Stimulated activated CD8-positive, alpha-beta memory T cell treated with anti-CD3 and anti-CD28 coated beads, Interleukin-7, amount 100 ng/mL, for 1 hour (primary cell): ENCODE measurements around the gene MIPEP.
"Not testable (repeated sequence)": the region's sequence is repeated elsewhere in the genome, so short reads cannot be mapped to it uniquely, and the experiment has no call there.

Source experiments
- DNase-seq, 2 donors: peaks; one replicate each; pipeline ENCODE4 v3.0.0-alpha.2; 2020; ENCODE audit warnings: low read depth in 2 of 2

Gene MIPEP

DNA sequence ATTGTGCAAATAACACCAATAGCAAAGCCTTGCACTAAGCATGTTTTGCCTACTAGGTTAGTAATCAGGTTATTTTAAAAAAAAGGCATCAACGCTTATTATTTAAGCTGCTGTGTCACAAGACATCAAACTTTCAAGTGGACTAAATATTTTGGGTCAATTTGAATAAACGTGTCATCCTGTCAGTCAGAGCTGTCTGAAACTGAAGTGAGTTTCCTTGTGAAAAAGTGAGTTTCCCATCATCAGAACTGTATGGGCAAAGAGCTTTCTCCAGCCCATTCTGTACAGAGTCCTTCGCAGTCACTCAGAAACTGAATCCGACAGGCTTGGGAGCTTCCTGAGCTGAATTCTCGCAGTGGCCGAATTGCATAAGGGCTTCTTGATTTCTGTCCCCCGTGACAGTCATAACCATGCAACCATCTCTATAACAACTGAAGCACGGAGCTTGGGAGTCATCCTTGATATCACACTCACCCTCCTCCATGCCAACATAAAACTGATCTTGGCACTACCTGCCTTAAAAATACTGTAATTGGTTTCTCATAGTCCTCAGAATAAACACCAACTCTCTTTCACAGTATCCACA, 139.8 kb downstream of the MIPEP start:
- no peak for DNase-seq

- DNase-seq, result no peak
Observed at GRCh38 chr13:23748109-23748990, 140.8 kb downstream of the MIPEP start.

DNA sequence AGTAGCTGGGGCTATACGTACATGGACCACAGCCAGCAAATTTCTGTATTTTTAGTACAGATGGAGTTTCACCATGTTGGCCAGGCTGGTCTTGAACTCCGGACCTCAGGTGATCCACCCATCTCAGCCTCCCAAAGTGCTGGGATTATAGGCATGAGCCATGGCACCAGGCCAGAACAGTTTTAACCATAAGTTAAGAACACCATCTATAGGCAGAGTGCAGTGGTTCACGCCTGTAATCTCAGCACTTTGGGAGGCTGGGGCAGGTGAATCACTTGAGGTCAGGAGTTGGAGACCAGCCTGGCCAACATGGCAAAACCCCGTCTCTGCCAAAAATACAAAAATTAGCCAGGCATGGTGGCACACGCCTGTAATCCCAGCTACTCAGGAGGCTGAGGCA, 143.1 kb downstream of the MIPEP start:
- DNase-seq, result not testable (repeated sequence)

DNA sequence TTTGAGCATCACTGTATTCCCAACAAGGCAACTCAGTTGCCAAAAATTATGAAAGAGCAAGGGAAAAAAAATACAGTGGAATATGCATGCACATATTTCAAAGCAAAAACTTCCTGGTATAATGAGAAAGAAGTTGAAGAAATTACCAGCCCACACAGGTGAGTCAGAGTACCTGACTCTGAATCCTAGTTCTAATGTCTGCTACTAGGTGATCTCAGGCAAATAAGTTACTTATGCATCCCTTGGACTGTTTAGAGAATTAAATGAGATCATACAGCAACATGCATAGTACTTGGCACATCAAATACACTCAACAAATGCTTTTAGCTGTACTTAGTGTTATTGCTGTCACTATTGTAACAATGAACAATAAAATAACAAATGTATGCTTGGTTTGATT, 144.9 kb downstream of the MIPEP start:
- no peak for DNase-seq

- no peak for DNase-seq
Observed at GRCh38 chr13:23743278-23744076, 145.7 kb downstream of the MIPEP start.

DNA sequence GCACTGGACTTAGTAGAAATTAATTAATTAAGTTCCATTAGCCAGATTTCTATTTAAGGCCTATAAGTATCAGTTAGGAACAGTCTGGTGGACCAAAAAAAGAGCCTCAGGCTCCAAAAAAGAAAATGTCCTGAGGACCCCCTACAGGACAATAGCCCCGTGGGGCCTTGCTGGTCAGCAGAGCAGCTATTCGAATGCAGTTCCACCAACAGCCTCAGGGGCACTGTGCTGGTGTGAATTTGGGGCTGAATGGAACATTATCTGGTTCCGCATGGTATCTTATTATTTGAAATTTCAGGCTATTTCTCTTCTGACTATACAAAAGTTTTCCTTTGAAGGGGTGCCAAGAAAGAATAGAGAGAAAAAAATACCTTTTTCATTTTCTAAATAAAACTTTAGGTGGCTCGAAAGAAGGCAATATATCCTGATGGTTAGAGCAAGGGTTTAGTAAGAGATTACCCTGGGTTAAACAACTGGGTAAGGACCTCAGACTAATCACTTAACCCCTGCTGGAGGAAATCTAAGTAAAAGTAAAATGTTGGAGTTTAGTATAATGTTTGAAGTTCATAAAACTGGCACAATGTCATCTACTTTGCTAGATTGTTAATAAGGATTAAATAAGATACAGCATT, 147.2 kb downstream of the MIPEP start:
- DNase-seq, result no peak

GRCh38 chr13:23740002-23740401, 149.2 kb downstream of the MIPEP start:
- no peak for DNase-seq

DNA sequence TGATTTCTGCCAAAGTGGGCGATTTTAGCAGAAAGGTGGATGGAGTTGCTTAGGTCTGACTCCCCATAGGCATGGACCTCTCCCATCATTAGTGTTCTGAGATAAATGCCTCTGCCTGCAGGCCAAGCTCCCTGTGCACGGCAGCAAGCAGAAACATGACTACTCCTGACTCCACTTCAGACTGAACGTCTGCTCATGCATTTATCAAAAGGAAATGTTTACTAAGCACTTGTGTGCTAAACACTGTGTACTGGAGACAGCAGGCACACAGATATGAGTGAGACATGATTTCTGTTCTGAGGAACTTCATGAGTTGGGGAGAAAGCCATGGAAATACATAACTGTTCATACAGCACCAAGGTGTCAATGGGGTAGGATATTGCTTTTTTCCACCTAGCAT, 149.6 kb downstream of the MIPEP start:
- no peak for DNase-seq

DNA sequence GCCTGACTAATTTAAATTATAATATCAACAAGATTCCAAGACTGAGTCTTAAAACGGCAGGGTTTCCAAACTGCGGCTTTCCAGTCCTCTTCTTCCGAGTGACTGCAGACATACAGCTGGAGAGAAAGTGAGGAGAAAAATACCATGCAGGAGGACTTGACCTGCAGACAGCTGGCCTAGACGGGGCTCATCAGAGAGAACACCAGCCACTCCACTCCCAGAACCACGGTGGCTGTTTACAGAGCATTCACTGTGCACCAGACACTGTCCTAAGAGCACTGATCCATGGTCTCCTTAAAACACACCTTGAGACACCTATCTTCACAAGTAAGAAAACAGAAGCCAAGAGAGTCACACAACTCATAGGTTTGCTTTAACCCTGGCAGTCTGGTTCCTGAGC, 152.7 kb downstream of the MIPEP start:
- DNase-seq, result no peak

DNA sequence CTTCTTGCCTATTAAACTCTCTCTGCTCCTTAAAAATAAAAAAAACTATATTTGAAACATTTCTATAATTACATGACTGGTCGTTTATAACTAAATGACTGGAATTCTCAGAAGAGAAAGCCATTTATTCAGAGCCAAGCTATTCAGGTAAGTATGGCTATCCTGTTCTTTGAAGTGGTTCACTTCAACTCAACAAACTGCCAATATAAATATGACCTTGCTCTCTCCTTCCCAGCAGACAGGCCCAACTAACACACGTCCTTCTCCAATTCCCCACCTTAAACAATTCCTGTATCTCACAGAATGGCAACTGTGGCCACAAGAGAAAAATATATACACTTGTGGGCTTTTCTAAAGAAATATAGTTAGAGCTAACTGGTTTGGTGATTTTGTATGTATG, 153.9 kb downstream of the MIPEP start:
- DNase-seq, result no peak

DNA sequence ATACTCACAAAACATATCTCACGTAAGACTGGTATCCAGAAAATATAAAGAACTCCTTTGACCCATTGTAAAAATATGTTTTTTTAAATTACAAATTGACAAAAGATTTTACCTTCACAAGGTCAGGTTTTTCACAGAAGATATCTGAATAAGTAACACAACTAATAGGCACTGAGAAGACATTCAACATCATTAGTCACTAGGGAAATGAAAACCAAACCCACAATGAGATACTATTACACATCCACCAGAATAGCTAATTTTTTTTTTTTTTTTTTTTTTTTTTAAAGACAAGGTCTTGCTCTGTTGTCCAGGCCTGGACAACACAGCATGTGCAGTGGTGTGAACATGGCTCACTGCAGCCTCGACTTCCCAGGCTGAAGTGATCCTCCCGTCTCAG, 157.5 kb downstream of the MIPEP start:
- DNase-seq, result no peak

- DNase-seq, result no peak
Observed at GRCh38 chr13:23730251-23730650, 158.9 kb downstream of the MIPEP start.

- no peak for DNase-seq
Observed at GRCh38 chr13:23729531-23729930, 159.7 kb downstream of the MIPEP start.

DNA sequence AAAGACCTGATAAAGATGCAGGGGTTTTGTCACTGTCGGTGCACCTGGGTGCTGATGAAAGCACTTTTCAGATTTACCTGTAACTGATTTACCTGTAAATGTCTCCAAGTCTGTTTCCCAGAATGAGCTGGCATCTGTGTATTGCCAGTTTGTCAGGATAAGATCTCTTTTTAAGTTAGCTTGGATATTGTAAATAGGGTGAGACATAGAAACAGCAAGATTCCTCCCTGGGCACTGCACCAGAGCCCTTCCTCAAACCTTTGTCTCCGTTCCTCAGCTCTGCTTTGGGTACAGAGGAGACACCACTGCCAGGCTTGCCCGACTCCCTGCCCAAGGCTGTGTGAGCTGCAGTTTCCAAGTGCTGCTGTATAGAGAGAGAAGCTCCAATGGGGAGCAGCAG, 160.4 kb downstream of the MIPEP start:
- no peak for DNase-seq

- DNase-seq, result no peak
Observed at GRCh38 chr13:23725922-23726321, 163.3 kb downstream of the MIPEP start.

DNA sequence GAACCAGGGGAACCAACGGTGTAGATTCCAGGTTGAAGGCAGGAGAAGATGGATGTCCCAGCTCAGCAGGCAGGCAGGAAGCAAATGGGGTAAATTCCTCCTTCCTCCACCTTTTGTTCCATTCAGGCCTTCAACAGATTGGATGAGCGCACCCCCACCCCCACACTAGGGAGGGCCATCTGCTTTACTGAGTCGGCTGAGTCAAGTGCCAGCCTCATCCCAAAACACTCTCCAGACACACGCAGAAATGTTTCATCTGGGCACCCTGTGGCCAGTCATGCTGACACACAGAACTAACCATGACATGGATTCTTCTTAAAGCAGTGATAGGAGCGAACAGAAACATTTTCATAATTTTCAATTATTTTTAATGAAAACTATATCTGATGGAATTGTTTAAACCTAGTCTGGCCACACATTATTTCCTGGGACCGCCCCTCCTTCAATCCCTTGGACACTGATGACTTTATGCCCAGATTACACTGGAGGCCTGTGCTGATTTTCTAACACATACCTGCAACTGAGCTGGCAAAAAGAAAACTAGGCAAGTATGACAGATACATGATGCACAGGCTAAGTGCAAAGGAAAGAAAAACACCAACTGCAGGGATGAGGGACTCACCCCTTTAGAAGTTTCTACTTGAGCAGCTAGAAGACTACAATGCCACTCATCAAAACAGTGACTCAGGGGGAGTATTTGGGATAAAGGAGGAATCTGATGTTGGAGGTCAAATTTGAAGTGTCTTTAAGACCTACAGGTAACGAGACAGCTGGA, 164.8 kb downstream of the MIPEP start:
- no peak for DNase-seq

GRCh38 chr13:23723471-23723870, 165.7 kb downstream of the MIPEP start:
- DNase-seq, result no peak

DNA sequence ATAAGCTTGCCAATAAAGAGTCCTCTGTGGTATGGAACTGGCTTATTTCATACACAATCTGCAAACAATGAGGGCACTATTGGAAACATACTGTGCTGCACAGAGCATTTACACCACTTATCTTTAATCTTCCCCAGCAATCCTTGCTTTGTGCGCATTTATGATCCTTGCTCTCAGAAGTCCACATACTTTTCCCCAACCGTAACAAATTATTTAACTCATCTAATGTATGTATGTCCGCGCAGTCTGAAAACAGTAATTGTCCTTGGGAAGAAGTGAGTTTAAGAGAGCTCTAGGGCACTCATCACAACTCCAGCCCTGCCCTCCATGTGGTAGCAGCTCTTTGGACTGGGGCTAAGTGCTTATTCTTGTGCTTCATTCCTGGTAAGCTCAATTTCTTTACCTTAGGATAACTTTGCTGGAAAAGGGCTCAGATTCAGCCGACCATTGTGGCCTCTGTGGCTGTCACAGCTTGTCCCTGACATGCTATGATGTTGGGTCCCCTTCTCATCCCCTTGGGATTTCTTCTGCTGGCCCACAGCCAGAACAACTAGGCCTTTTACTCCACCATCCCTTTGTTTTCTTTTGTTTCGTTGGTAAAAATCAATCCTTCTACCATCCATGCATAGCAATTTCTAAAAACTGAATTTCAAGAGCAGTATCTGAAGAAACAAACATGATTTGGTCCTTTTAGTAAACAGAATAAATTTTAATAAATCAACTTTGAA, 166.3 kb downstream of the MIPEP start:
- DNase-seq, result no peak

GRCh38 chr13:23718996-23719395, 170.2 kb downstream of the MIPEP start:
- no peak for DNase-seq

DNA sequence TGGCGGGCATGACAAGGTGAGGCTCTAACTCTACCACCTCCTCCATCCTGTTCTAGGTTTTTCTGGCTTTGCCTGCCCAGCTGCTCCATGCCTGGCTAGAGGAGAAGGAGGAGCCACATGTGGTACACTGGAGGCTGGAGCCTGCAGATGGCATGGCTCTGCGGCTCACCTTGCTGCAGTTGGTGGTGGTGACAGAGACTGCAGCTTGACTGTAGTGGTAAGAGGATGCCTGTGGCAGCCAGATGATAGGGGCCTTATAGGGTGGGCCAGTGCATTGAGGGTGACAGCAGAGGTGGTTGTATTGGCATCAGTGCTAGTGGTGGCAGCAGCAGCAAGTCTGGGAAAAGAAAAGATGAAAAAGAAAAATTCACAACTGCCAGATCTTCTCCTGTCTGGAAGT, 172.8 kb downstream of the MIPEP start:
- DNase-seq, result no peak

GRCh38 chr13:23715762-23716235, 173.4 kb downstream of the MIPEP start:
- DNase-seq, result no peak
